Upper lobe of left lung (tissue), 6 donors: ENCODE measurements around the gene NSUN2. TPM values are rescaled to one million over a fixed set of nuclear protein-coding genes. Genes with fewer than 3 reads are reported as not detected.
A peak's percentile ranks its signal among the peaks of the same experiment; 100 is the strongest.

ENCODE experiments used
- ATAC-seq, 2 donors: fragments of 200-7000 bp; cut with Tn5 transposase; one replicate each; pipeline ENCODE4 v1.9.1; 2022; ENCODE audit warnings: mild to moderate bottlenecking in 2 of 2, moderate library complexity in 2 of 2; ENCODE audit not compliant: low FRiP score in 2 of 2
- DNase-seq, 2 donors: peaks; one replicate each; pipeline ENCODE4 v3.0.0-alpha.2; 2019 to 2020
- H3K27ac ChIP-seq, 4 donors: fragments of 200-600 bp; sonication (generic); one replicate each; pipeline ENCODE4 v1.5.1; 2016 to 2019
- H3K27me3 ChIP-seq, 4 donors: fragments of 200-600 bp; sonication (generic); one replicate each; pipeline ENCODE4 v1.5.1; 2017 to 2019
- H3K36me3 ChIP-seq, 4 donors: fragments of 200-600 bp; sonication (generic); one replicate each; pipeline ENCODE4 v1.5.1; 2016 to 2019
- H3K4me1 ChIP-seq, 4 donors: fragments of 200-600 bp; sonication (generic); one replicate each; pipeline ENCODE4 v1.5.1; 2018 to 2019
- H3K4me3 ChIP-seq, 4 donors: fragments of 200-600 bp; sonication (generic); one replicate each; pipeline ENCODE4 v1.5.1; 2017 to 2019; ENCODE audit warnings: mild to moderate bottlenecking in 2 of 4, moderate library complexity in 1 of 4
- H3K9me3 ChIP-seq, 4 donors: fragments of 200-600 bp; sonication (generic); one replicate each; pipeline ENCODE4 v1.5.1; 2018 to 2019
- CTCF ChIP-seq, 6 experiments: fragments of 450-650 bp in 4 of 6; fragments of 200-600 bp in 2 of 6; sonication (generic) in 2 of 6; IDR thresholded peaks; one replicate each; pipeline ENCODE4 v1.5.1; 2016 to 2019; ENCODE audit warnings: antibody characterized with exemption in 6 of 6
- EP300 ChIP-seq, 4 donors: sonication (generic); formaldehyde crosslinking; IDR thresholded peaks; one replicate each; pipeline ENCODE4 v1.5.1; 2017; ENCODE audit warnings: antibody characterized with exemption in 4 of 4, control low read depth in 2 of 4
- POLR2A ChIP-seq, 4 donors: fragments of 450-650 bp; IDR thresholded peaks; one replicate each; pipeline ENCODE4 v1.5.1; 2016 to 2017; ENCODE audit warnings: antibody characterized with exemption in 4 of 4, mild to moderate bottlenecking in 2 of 4
- POLR2AphosphoS5 ChIP-seq, 2 donors: sonication (generic); formaldehyde crosslinking; IDR thresholded peaks; one replicate each; pipeline ENCODE4 v1.5.1; 2017; ENCODE audit warnings: antibody characterized with exemption in 2 of 2
- WGBS, 2 donors: methylation state at CpG; one replicate each; pipeline ENCODE4 v1.1.5; 2017 to 2018; 5-methylcytosine and 5-hydroxymethylcytosine counted together
- total RNA-seq, 6 donors: library from RNA; depleted of rRNA in 4 of 6; stranded (reverse); fragments of >200 nt in 4 of 6; gene quantifications; one replicate each; pipeline versions ENCODE4 v1.1.0 to v1.2.1, GENCODE V29; 2016 to 2021
- donor health status: DM: no; HTN: no; CAD: no; lungs with moderate emphysema.
- donor health status: DM: no; HTN: yes; CAD: no; lungs with severe emphysema.

NSUN2 gene
- total RNA-seq, 6 donors from 2014 or later, result 41.9 to 92.2 (median 52.2) TPM

- no peak for DNase-seq
- H3K27me3 ChIP-seq, result peaks cover 0 to 11% (median 5%) of the 10 kb centered on the region in 4 donors
These were observed 54.0 kb downstream of the NSUN2 start for GRCh38 chr5:6578676-6579343.

GRCh38 chr5:6576861-6577501 is 55.9 kb downstream of the NSUN2 start:
- H3K4me1 ChIP-seq, result no peaks in the 10 kb centered on the region
- H3K4me3 ChIP-seq, result no peak overlapping the region
- WGBS, 2 donors, result 56 to 57% methylated on average over 5 of the region's 5 CpGs
- H3K9me3 ChIP-seq, result no peaks in the 10 kb centered on the region
- TF ChIP-seq EP300 (IDR thresholded peaks at IDR 0.05), result no peak
- peak in 2 of 6 experiments; percentile 25 to 32 for TF ChIP-seq CTCF (IDR thresholded peaks at IDR 0.05)
- TF ChIP-seq POLR2A (IDR thresholded peaks at IDR 0.05), result no peak
- no peak for TF ChIP-seq POLR2AphosphoS5 (IDR thresholded peaks at IDR 0.05)
- H3K36me3 ChIP-seq, result no peaks in the 10 kb centered on the region
- H3K27ac ChIP-seq, result no peak overlapping the region
- DNase-seq (no peak), ATAC-seq (no peak)
- H3K27me3 ChIP-seq, result no peaks in the 10 kb centered on the region

More at GRCh38 chr5:6578676-6579343, 54.0 kb downstream of the NSUN2 start:
- ATAC-seq, result no peak
- Histone ChIP-seq H3K9me3 (no peaks in the 10 kb centered on the region), H3K4me1 (peaks cover 3 to 12% (median 9%) of the 10 kb centered on the region in 4 donors), H3K36me3 (no peaks in the 10 kb centered on the region), H3K4me3 (no peak overlapping the region), H3K27ac (no peak overlapping the region)
- 67 to 71% methylated on average over 14 of the region's 14 CpGs for WGBS, 2 donors
- TF ChIP-seq POLR2AphosphoS5 (IDR thresholded peaks at IDR 0.05) (no peak), POLR2A (IDR thresholded peaks at IDR 0.05) (no peak), CTCF (IDR thresholded peaks at IDR 0.05) (no peak), EP300 (IDR thresholded peaks at IDR 0.05) (no peak)

- no peaks in the 10 kb centered on the region for H3K4me1 ChIP-seq
- no peak overlapping the region for H3K4me3 ChIP-seq
- DNase-seq (no peak), ATAC-seq (no peak)
- no peak overlapping the region for H3K27ac ChIP-seq
- WGBS, 2 donors, result 42 to 64% methylated on average over 10 to 11 of the region's 12 CpGs
- no peaks in the 10 kb centered on the region for H3K27me3 ChIP-seq
- H3K9me3 ChIP-seq, result no peaks in the 10 kb centered on the region
- no peak for TF ChIP-seq CTCF (IDR thresholded peaks at IDR 0.05)
- no peak for TF ChIP-seq POLR2A (IDR thresholded peaks at IDR 0.05)
- no peak for TF ChIP-seq EP300 (IDR thresholded peaks at IDR 0.05)
- no peak for TF ChIP-seq POLR2AphosphoS5 (IDR thresholded peaks at IDR 0.05)
- H3K36me3 ChIP-seq, result no peaks in the 10 kb centered on the region
These were observed 58.2 kb downstream of the NSUN2 start for GRCh38 chr5:6574537-6575245.

GRCh38 chr5:6574111-6574510 is 58.7 kb downstream of the NSUN2 start:
- TF ChIP-seq CTCF (IDR thresholded peaks at IDR 0.05) (no peak), EP300 (IDR thresholded peaks at IDR 0.05) (no peak), POLR2A (IDR thresholded peaks at IDR 0.05) (no peak), POLR2AphosphoS5 (IDR thresholded peaks at IDR 0.05) (no peak)
- ATAC-seq (no peak), DNase-seq (no peak)
- Histone ChIP-seq H3K36me3 (no peaks in the 10 kb centered on the region), H3K9me3 (no peaks in the 10 kb centered on the region), H3K4me1 (no peaks in the 10 kb centered on the region), H3K27me3 (no peaks in the 10 kb centered on the region), H3K27ac (no peak overlapping the region), H3K4me3 (no peak overlapping the region)
- WGBS, 2 donors, result 68 to 73% methylated on average over 11 of the region's 11 CpGs
